Adipocyte (in vitro differentiated cells): ENCODE results near the gene LRRC4B.
A peak's percentile ranks its signal among the peaks of the same experiment; 100 is the strongest.

Experiments
- DNase-seq: peaks from one replicate; pipeline ENCODE4 v3.0.0-alpha.2; 2015; ENCODE audit warnings: low read depth
- H3K27me3 ChIP-seq: replicated peaks from 2 replicates; pipeline ENCODE4 v1.7.0; 2013; ENCODE audit warnings: mild to moderate bottlenecking, low read length, moderate library complexity; ENCODE audit not compliant: control insufficient read depth, insufficient read depth
- H3K36me3 ChIP-seq: 2 replicates; pipeline ENCODE4 v1.7.0; 2013; ENCODE audit warnings: low read length, mild to moderate bottlenecking, moderate library complexity; ENCODE audit not compliant: control insufficient read depth, insufficient read depth, severe bottlenecking
- H3K4me1 ChIP-seq: 2 replicates; pipeline ENCODE4 v1.7.0; 2013; ENCODE audit warnings: mild to moderate bottlenecking, low read length, moderate library complexity; ENCODE audit not compliant: control insufficient read depth, insufficient read depth
- H3K4me3 ChIP-seq: 2 replicates; pipeline ENCODE4 v1.7.0; 2013; ENCODE audit warnings: mild to moderate bottlenecking, low read length, moderate library complexity
- H3K9ac ChIP-seq: 2 replicates; pipeline ENCODE4 v1.7.0; 2013; ENCODE audit warnings: mild to moderate bottlenecking, low read length, moderate library complexity
- H3K9me3 ChIP-seq: 2 replicates; pipeline ENCODE4 v1.7.0; 2013; ENCODE audit warnings: mild to moderate bottlenecking, low read length, moderate library complexity; ENCODE audit not compliant: control insufficient read depth

LRRC4B gene

GRCh38 chr19:50549927-50550593, 18.2 kb downstream of the LRRC4B start:
- no peak overlapping the region for H3K4me3 ChIP-seq
- no peaks in the 10 kb centered on the region for H3K36me3 ChIP-seq
- H3K4me1 ChIP-seq, result no peaks in the 10 kb centered on the region
- DNase-seq, result no peak
- peaks cover 36% of the 10 kb centered on the region for H3K27me3 ChIP-seq
- no peak overlapping the region for H3K9ac ChIP-seq
- H3K9me3 ChIP-seq, result no peaks in the 10 kb centered on the region

GRCh38 chr19:50549059-50549926, 18.9 kb downstream of the LRRC4B start:
- H3K4me3 ChIP-seq, result no peak overlapping the region
- H3K9me3 ChIP-seq, result no peaks in the 10 kb centered on the region
- H3K36me3 ChIP-seq, result no peaks in the 10 kb centered on the region
- DNase-seq, result no peak
- no peaks in the 10 kb centered on the region for H3K4me1 ChIP-seq
- H3K27me3 ChIP-seq, result peaks cover 28% of the 10 kb centered on the region
- no peak overlapping the region for H3K9ac ChIP-seq

- Histone ChIP-seq H3K27me3 (peaks cover 22% of the 10 kb centered on the region), H3K36me3 (no peaks in the 10 kb centered on the region), H3K4me3 (no peak overlapping the region), H3K9ac (no peak overlapping the region), H3K9me3 (no peaks in the 10 kb centered on the region), H3K4me1 (no peaks in the 10 kb centered on the region)
- no peak for DNase-seq
Observed at GRCh38 chr19:50548191-50549058, 19.8 kb downstream of the LRRC4B start.

GRCh38 chr19:50547385-50548190, 20.6 kb downstream of the LRRC4B start:
- no peak for DNase-seq
- Histone ChIP-seq H3K4me3 (no peak overlapping the region), H3K9ac (no peak overlapping the region), H3K36me3 (no peaks in the 10 kb centered on the region), H3K4me1 (no peaks in the 10 kb centered on the region), H3K9me3 (no peaks in the 10 kb centered on the region), H3K27me3 (peaks cover 16% of the 10 kb centered on the region)

GRCh38 chr19:50546527-50547221, 21.6 kb downstream of the LRRC4B start:
- DNase-seq, result no peak
- no peak overlapping the region for H3K4me3 ChIP-seq
- H3K36me3 ChIP-seq, result no peaks in the 10 kb centered on the region
- peaks cover 14% of the 10 kb centered on the region for H3K27me3 ChIP-seq
- no peak overlapping the region for H3K9ac ChIP-seq
- H3K9me3 ChIP-seq, result no peaks in the 10 kb centered on the region
- no peaks in the 10 kb centered on the region for H3K4me1 ChIP-seq

GRCh38 chr19:50542943-50543342, 25.3 kb downstream of the LRRC4B start:
- Histone ChIP-seq H3K4me1 (no peaks in the 10 kb centered on the region), H3K27me3 (peaks cover 11% of the 10 kb centered on the region), H3K4me3 (no peak overlapping the region), H3K9ac (no peak overlapping the region), H3K9me3 (no peaks in the 10 kb centered on the region), H3K36me3 (no peaks in the 10 kb centered on the region)
- no peak for DNase-seq

GRCh38 chr19:50537769-50538230, 30.4 kb downstream of the LRRC4B start:
- Histone ChIP-seq H3K4me3 (no peak overlapping the region), H3K9ac (no peak overlapping the region), H3K4me1 (no peaks in the 10 kb centered on the region), H3K27me3 (peaks cover 3% of the 10 kb centered on the region), H3K9me3 (peaks cover 11% of the 10 kb centered on the region), H3K36me3 (no peaks in the 10 kb centered on the region)
- peak; percentile 91 for DNase-seq

- DNase-seq, result no peak
- no peaks in the 10 kb centered on the region for H3K4me1 ChIP-seq
- H3K36me3 ChIP-seq, result no peaks in the 10 kb centered on the region
Observed at GRCh38 chr19:50537306-50537685, 30.9 kb downstream of the LRRC4B start.

GRCh38 chr19:50536662-50537305, 31.5 kb downstream of the LRRC4B start:
- DNase-seq, result no peak
- Histone ChIP-seq H3K4me1 (no peaks in the 10 kb centered on the region), H3K9me3 (peaks cover 18% of the 10 kb centered on the region), H3K4me3 (no peak overlapping the region), H3K36me3 (no peaks in the 10 kb centered on the region), H3K9ac (no peak overlapping the region), H3K27me3 (no peaks in the 10 kb centered on the region)

More at GRCh38 chr19:50537306-50537685, 30.9 kb downstream of the LRRC4B start:
- no peak overlapping the region for H3K9ac ChIP-seq
- H3K4me3 ChIP-seq, result no peak overlapping the region
- H3K9me3 ChIP-seq, result peaks cover 16% of the 10 kb centered on the region
- H3K27me3 ChIP-seq, result peaks cover 3% of the 10 kb centered on the region
